ENCODE measurements around the gene SNAPC5. TPM values are rescaled to one million over a fixed set of nuclear protein-coding genes. Genes with fewer than 3 reads are reported as not detected.

Gene SNAPC5
- 17.3 and 23.8 TPM in 2 replicates for total RNA-seq

GRCh38 chr15:66497502-66498455 is at the start of gene SNAPC5:
SNAPC5 (minus strand) TSS chr15:66497762; CDS start chr15:66497731, 31 bp downstream.

GRCh38 chr15:66504563-66505429 is 7.2 kb upstream of the SNAPC5 start, which contains the start of the genes RPL4 and ZWILCH:
RPL4 (minus strand) TSS chr15:66504855; CDS start chr15:66504790, 65 bp downstream.
ZWILCH (plus strand) TSS chr15:66505326; CDS start chr15:66505339, 13 bp downstream.

Other genes with a start within 250 kb of the SNAPC5 start
- gene MEGF11, start 244.0 kb downstream of the SNAPC5 start, total RNA-seq, result 0.03 TPM in 1 of 2 replicates, not detected in the other
- 21.2 and 23.9 TPM in 2 replicates for gene DIS3L, start 204.2 kb downstream of the SNAPC5 start, total RNA-seq
- gene TIPIN, start 141.1 kb downstream of the SNAPC5 start, total RNA-seq, result 7.4 and 12.9 TPM in 2 replicates
- gene MAP2K1, start 110.8 kb downstream of the SNAPC5 start, total RNA-seq, result 64.2 and 65.0 TPM in 2 replicates
- gene RPL4, start 7.1 kb upstream of the SNAPC5 start, total RNA-seq, result 3,026 and 3,138 TPM in 2 replicates
- 5.8 and 11.7 TPM in 2 replicates for gene ZWILCH, start 7.6 kb upstream of the SNAPC5 start, total RNA-seq
- gene LCTL, start 68.2 kb upstream of the SNAPC5 start, total RNA-seq, result 0.17 and 1.6 TPM in 2 replicates
- gene SMAD6, start 204.5 kb upstream of the SNAPC5 start, total RNA-seq, result 20.8 and 27.9 TPM in 2 replicates